Fibroblast of the aortic adventitia (primary cell): Measurements from ENCODE around the gene WDR12. TPM values are rescaled to one million over a fixed set of nuclear protein-coding genes. Genes with fewer than 3 reads are reported as not detected.
"Not testable (repeated sequence)": the region's sequence is repeated elsewhere in the genome, so short reads cannot be mapped to it uniquely, and the experiment has no call there.

ENCODE experiments used
- DNase-seq: peaks from one replicate; pipeline ENCODE4 v3.0.0-alpha.2; 2010; ENCODE audit warnings: low read depth
- H3K4me3 ChIP-seq: 2 replicates; pipeline ENCODE4 v1.5.1; 2011; ENCODE audit warnings: low read depth, mild to moderate bottlenecking, control low read depth, low read length, moderate library complexity
- total RNA-seq: library from RNA; depleted of rRNA; stranded (reverse); fragments of >200 nt; gene quantifications from 2 replicates; pipeline ENCODE4 v1.2.3, GENCODE V29; 2012; ENCODE audit warnings: low replicate concordance
- TF ChIP-seq, protein P1 (sequence below): IDR thresholded peaks from 2 replicates; pipeline ENCODE4 v1.5.1; 2011; ENCODE audit warnings: mild to moderate bottlenecking, low read length, control low read depth, inconsistent platforms; ENCODE audit not compliant: insufficient read depth

WDR12 gene
- total RNA-seq, 1 donor: 28.1 TPM

DNA sequence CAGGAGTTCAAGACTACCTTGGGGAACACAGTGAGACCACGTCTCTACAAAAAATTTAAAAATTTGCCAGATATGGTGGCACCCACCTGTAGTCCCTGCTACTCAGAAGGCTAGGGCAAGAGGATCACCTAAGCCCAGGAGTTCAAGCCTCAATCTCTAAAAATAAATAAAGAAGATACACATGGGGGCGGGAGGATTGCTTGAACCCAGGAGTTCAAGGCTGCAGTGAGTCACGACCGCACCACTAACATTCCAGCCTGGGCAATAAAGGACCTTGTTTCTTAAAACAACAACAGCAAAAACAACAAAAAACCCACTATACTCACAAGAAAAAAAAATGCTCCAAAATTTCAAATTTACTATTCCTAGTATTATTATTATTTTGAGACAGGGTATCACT, 29.9 kb downstream of the WDR12 start:
- no peak overlapping the region for H3K4me3 ChIP-seq
- TF ChIP-seq, protein P1, sequence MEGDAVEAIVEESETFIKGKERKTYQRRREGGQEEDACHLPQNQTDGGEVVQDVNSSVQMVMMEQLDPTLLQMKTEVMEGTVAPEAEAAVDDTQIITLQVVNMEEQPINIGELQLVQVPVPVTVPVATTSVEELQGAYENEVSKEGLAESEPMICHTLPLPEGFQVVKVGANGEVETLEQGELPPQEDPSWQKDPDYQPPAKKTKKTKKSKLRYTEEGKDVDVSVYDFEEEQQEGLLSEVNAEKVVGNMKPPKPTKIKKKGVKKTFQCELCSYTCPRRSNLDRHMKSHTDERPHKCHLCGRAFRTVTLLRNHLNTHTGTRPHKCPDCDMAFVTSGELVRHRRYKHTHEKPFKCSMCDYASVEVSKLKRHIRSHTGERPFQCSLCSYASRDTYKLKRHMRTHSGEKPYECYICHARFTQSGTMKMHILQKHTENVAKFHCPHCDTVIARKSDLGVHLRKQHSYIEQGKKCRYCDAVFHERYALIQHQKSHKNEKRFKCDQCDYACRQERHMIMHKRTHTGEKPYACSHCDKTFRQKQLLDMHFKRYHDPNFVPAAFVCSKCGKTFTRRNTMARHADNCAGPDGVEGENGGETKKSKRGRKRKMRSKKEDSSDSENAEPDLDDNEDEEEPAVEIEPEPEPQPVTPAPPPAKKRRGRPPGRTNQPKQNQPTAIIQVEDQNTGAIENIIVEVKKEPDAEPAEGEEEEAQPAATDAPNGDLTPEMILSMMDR: no peak
- DNase-seq: no peak

DNA sequence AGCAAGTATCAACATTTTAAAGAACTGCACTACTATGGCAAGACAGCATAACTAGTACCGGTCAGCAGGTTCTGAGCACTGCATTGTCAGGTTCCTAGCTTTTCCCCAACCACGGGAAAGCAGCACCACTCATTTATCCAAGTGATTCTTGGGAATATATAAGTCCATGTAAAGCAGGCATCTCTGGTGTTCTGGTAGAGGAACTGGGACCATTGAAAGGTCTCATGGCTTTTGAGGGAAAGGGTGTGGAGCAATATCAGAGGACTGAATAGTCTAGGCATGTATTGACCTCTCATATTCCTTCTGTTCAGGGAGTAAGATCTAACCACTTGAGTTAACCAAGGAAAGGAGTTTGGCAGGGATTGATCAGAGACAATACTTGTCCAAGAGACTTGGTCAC, 33.8 kb downstream of the WDR12 start:
- TF ChIP-seq, protein P1: no peak
- H3K4me3 ChIP-seq: no peak overlapping the region
- no peak for DNase-seq

DNA sequence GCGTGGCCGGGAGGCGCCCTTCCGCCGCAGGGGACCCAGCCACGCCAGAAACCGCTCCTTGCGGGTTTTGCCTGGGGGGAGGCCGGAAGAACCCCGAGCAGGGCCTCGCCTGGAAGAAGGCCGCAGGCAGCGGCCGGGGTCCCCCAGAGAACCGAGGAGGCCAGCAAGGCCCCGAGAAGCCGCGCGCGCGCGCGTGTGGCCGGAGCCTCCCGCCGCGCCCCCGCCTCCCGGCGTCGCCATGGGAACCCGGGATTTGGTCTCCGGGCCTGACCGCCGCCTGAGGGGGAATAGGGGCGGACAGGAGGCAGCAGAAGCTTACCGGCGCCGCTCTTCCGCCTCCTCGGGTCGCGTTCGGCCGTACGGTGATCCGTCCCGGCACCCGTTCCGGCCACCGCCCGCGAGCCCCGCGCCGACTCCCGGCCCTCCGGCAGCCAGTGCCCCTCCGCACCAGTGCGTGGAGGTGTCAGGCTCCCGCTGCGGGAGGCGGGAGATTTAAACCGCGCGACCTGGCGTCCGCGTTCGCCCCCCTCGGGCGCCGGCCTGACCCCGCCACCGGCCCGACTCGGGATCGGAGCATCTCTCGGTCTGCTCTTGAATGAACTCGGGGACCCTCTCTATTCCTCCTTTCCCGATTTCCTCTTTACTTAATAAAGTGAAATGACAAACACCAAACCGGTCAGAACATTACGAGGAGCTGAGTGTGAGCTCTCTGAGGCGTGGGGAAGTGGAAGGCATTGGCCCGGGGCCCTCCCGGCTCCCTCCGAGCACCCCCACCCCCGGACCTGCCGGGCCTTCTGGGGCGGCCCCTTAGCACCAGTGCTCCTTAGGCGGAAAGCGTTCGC, 40.0 kb downstream of the WDR12 start, which contains the start of gene ICA1L:
ICA1L (minus strand) TSS at position 467 of the 842 bp plus-strand sequence. CDS start 42,757 bp downstream, outside the sequence.
- peak; percentile 45 for DNase-seq
- TF ChIP-seq, protein P1: peak; percentile 17

DNA sequence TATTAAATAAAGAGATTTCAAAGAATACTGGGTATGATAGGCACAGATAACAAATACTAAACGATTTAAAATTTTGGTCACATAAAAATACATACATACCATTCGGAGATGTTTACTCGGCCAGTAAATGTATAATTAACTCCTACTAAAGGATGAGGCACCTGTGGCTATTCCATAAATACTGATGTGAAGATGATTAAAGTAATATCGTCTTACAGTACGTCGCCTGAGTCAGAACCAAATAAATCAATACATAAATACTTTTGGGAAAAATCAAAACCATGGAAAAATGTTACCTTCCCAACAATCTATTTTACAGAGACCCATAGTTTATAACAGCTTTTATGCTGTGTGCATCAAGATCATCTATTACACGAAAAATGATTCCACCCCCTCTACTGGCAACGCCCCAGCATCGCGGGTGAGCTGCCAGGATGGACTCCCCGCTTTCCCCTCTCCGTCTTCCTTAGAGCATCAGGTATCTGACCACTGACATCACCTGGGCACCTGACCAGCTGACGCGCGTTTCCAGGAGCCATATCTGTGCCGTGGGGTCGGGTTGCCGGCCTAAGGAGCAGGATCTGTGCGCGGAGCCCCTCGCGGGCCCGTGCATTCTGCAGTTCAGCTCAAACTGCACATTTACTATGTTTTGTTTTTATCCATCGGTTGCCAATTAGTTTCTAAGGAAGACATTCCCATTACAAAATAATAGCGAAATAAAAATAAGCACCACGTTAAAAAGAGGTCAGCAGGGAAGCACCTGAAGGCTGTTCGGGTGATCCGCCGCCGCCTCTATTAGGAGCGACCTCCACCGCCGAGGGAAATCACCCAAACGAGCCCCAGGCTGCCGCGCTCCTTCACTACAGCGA, 40.8 kb downstream of the WDR12 start:
- peak; percentile 32 for DNase-seq
- H3K4me3 ChIP-seq: peak overlapping the region; percentile 86
- TF ChIP-seq, protein P1: peak; percentile 40

More for the DNA sequence above, 40.0 kb downstream of the WDR12 start, which contains the start of gene ICA1L:
- peak within 1 kb of the TSS; percentile 86 for H3K4me3 ChIP-seq

DNA sequence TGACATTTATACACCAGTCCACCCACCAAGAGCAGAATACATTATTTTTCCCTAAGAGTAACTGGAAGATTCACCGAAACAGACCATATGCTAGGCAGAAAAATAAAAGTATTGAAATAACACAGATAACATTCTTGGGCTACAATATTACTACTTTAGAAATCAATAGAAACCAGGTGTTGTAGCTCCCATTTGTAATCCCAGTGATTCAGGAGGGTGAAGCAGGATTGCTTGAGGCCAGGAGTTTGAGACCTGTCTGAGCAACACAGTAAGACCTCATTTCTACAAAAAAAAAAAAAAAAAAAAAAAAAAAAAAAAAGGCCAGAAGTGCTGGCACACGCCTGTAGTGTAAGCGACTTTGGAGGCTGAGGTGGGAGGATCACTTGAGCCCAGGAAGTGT, 49.5 kb downstream of the WDR12 start:
- DNase-seq: no peak
- no peak overlapping the region for H3K4me3 ChIP-seq
- TF ChIP-seq, protein P1: no peak

- TF ChIP-seq, protein P1: no peak
- H3K4me3 ChIP-seq: no peak overlapping the region
- DNase-seq: no peak
Measured at GRCh38 chr2:202858601-202859000, 52.9 kb downstream of the WDR12 start.

DNA sequence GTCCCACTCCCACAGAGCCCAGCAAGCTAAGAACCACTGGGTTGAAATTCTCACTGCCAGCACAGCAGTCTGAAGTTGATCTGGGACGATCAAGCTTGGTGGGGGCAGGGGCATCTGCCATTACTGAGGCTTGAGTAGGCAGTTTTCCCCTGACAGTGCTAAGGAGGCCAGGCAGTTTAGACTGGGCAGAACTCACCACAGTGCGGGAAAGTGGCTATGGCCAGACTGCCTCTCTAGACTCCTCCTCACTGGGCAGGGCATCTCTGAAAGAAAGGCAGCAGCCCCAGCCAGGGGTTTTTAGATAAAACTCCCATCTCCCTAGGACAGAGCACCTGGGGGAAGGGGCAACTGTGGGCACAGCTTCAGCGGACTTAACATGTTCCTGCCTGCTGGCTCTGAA, 62.1 kb downstream of the WDR12 start:
- not testable (repeated sequence) for DNase-seq, H3K4me3 ChIP-seq
